ENCODE measurements around the gene VEZF1.
A peak's percentile ranks its signal among the peaks of the same experiment; 100 is the strongest.

The VEZF1 gene

DNA sequence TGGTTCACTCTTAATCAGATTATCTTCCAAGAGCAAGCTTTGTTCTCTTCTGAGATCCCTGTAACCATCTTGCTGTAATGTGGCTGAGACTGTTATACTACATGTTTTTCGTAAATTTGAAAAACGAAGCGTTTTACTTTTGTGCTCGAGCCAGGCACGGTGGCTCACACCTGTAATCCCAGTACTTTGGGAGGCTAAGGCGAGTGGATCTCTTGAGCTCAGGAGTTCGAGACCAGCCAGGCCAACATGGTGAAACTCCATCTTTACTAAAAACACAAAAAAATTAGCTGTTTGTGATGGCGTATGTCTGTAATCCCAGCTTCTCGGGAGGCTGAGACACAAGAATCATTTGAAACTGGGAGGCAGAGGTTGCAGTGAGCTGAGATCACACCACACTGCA lies 40.7 kb downstream of the VEZF1 start:
- no peak for DNase-seq

DNA sequence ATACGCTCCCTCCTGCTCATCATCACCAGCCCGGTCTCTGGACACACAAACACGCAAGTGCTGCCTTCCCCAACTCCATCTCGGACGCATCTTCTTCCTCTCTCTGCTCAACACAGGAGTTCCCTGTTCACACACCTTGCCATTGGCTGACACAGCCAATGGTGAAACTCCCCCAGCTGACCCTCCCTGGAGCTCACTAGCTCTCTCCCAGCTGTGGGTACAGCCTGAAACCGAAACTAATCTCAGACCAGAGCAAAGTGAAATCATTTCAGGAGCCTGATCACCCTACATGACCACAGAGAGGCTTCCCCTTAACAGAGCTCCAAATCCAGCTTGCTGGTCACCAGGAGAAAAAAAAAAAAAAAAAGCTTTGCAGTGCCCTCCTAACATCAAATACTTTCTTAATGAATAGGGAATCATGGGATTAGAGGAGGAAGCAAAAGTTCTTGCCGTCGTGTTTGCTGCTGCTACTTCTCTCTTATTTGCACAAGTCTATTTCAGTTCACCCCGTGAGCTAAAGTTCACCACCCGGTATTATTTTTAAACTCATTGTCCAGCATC lies 41.2 kb downstream of the VEZF1 start:
- no peak for DNase-seq

DNA sequence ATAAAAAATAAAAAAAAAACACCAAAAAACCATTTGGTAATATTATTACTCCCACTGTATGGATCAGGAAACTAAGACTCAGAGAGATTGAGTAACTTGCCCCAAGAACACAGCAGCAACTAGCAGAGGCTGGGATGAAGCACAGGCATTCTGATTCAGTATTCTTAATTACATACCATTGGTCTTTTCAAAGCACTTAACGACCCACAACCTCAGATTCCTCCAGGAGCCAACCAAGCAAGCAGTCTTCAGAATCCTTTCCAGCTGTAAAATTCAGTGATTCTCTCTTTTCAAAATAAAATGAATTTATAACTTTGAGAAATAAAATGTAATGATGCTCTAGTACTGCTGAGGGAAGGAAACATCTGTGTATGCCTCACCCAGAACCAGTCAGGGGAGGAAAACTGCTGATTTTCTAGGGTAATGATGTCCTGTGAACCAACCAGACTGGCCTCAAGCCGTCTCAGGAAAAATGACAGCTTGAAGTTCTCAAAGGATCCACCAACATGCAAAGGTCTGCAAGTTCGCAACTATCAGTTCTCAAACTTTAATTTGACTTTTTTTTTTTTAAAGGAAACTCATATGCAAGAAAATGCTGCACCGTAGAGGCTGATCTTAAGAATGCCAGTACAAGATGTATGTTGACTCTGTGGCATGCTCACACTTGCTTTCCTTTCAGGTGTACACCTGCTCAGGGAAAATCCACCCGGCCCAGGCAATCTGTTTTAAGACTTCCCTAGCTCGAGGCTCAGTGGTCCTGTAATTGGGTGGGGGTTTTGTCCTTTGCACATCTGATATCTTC lies 41.9 kb downstream of the VEZF1 start:
- no peak for DNase-seq

DNA sequence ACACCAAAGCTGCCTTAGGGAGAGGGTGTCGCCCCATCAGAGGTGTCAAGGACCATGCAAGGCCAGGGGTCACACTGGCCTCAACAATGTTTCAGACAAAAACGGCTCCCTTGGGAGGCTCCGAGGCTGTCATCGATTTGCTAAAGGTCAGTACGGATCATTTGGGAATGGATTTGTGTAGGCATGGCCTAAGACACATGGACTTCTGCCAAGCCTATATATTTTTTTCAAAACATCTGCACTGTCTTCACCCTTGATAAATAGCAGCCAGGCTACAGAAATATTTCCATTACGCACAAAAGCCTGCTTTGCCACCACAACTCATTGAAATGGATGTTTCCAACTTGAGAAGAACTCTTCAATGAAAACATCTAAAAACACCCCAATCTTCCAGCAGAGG lies 43.1 kb downstream of the VEZF1 start:
- DNase-seq, result no peak

DNA sequence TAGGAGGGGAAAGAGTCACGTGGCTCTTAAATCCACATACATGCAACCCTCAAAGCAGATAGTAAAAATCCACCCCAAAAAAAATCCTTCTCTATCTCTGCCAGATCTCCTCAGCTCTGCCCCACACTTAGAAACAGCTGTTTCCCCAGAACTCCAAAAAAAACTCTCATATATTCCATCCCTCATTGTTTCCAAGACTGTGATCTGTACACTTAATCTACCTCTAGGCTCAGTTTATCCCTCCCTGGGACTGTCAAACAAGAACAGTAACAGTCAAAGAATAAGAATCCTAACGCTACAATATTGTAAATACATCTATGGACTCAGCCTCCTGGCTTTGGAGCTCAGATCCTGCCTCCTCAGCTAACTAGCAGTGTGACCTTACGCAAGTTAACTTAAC lies 44.4 kb downstream of the VEZF1 start:
- DNase-seq, result no peak

DNA sequence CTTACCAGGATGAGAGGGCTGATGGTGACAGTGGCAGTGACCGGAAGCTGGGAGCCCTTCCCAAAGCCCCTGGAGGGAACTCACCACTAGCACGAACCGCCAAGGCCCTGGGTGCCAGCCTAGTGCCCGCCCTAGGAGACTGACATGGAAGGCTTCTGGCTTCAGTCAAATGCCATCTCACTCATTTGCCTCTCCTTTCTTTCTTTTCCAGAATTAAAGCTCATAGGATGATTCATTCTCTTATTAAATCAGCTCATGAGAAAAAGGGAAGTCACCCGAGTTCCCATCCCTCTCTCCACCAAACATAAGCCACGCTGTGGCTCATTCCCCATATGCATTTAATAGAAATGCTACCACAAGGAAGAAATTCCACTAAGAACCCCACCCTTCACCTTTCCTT lies 44.9 kb downstream of the VEZF1 start:
- DNase-seq, result no peak

DNA sequence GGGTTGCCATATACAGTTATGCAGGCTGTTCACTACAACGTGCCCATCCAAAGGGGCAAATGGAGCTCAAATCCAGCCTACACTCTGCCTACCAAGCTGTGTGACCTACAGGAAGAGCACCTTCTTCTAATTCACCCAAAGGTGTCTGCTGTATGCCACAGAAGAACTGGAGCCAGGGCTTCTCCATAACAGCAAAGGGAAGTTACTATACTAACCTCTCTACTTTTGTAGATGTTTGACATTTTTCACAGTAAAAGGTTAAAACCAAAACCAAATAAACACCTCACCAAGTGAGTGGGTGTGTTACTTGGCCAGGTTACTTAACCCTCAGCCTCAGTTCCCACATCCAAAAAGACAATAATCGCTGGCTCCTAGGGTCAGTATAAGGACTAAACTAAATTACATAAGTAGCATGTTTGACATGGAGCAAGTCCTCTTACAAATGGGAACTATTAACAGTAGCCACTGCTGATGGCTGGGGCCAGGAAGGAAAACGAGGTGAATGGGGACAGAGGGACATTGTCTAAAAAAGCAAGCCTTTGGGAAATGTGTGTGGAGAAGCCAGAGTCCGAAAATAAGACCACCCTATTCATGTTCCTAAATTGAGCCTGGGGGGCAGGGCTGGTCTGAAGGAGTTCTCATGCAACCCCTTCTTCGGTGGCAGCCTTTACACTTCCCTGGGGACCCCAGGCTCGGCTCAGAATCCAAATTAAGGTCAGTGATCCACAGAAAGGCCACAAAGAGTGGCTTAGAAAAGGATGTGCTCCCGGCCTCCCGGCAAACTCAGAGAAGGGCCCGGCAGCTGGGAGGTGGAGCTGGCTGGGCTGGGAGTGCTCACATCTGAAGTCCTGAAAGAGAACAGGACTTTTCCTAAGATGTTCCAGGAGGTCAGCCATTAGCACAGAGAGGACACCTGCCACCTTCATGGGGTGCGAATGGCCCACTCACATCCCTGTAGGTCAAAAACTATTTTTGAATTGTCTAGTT lies 46.4 kb downstream of the VEZF1 start:
- no peak for DNase-seq

DNA sequence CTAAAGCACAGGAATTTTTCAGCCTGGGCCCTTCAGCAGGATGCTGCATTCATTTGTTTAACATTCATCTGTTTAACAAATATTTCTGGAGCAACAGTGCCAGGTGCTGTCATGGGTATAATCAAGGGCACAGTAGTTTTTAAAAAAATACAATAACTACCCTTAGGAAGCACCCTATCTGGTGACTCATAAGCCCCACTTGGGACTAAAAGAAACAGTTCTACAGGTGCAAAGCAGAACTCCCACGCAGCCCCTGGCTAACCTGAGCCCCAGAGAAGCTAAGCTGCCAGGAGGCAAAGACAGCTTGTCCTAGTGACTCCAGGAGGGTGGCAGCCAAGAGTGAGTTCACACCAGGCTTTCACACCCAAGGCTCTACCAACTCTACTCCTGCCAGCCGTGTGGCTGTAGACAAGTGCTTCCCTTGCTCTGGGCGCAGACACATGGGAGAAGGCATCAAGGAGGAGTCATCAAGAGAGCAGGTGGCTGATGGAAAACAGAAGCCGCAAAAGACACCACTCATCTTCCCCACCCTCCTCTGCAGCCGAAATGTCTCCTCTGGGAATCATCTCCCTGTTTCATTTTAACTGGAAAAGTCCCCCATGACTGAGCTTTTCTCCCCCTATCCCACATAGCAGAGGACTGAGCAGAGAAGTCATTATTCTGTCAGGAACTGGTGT lies 47.3 kb downstream of the VEZF1 start:
- no peak for DNase-seq

DNA sequence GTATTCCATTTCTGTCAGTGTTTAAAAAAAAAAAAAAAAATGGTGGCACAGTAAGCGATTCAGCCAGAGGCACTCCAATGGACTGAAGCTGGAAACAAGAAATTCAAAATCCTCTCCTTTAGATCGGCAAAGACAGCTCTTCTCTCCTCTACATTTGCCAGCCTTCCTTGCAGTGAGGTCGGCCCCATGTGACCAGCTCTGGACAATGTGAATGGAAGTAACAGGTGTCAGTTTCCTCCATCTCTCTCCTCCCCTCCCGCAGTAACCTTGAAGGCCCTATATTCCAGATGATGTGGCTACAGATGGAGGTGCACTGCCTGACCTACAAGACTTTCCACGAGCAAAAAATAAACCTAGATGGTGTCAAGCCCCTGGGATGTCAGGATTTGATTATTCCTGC lies 47.8 kb downstream of the VEZF1 start:
- no peak for DNase-seq

DNA sequence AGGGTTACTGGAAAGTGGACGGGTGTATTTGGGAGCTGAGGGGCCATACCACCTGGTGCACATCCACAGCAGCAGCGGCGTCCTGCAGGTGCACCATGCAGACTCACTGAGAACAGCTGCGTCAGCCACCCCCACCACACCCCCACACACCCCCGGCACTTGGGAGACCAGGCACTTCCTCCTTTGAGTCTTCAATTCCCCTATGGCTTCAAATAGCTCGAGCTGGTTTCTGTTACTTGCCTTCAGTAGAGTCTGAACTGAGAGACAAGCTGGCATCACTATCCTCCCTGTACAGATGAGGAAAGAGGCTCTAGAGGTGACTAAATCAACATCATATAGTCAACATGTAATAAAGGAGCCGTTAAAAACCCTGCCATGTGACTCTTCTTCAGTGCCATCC lies 48.3 kb downstream of the VEZF1 start:
- no peak for DNase-seq

DNA sequence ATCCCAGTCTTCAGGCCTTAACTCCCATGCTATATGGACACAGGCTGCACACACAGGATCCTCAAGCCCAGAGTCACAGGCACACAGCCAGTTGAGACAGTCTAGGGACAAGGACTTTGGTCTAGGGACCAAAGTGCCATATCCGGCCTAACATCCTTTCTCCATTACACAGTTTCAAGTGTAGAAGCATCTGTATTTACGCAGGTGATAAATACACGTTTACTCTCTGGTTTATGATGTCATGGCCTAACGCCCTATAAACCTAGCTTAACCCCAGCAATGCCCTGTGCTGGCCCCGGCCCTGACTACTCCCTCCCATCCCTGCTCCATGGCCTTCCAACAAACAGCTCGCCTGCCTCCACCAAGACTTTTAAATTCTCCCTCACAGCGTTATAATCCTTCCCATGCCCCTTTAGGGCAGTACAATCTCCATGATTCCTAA lies 50.0 kb downstream of the VEZF1 start:
- DNase-seq, result no peak

DNA sequence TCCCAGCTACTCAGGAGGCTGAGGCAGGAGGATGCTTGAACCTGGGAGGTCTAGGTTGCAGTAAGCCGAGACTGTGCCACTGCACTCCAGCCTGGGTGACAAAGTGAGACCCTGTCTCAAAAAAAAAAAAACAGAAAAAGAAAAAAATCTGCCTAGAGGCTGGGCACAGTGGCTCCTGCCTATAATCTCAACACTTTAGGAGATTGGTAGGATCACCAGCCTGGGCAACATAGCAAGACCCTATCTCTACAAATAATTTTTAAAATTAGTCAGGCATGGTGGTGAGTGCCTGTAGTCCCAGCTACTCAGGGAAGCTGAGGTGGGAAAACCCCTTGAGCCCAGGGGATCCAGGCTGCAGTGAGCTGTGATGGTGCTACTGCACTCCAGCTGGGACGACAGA lies 50.6 kb downstream of the VEZF1 start:
- DNase-seq, result no peak

DNA sequence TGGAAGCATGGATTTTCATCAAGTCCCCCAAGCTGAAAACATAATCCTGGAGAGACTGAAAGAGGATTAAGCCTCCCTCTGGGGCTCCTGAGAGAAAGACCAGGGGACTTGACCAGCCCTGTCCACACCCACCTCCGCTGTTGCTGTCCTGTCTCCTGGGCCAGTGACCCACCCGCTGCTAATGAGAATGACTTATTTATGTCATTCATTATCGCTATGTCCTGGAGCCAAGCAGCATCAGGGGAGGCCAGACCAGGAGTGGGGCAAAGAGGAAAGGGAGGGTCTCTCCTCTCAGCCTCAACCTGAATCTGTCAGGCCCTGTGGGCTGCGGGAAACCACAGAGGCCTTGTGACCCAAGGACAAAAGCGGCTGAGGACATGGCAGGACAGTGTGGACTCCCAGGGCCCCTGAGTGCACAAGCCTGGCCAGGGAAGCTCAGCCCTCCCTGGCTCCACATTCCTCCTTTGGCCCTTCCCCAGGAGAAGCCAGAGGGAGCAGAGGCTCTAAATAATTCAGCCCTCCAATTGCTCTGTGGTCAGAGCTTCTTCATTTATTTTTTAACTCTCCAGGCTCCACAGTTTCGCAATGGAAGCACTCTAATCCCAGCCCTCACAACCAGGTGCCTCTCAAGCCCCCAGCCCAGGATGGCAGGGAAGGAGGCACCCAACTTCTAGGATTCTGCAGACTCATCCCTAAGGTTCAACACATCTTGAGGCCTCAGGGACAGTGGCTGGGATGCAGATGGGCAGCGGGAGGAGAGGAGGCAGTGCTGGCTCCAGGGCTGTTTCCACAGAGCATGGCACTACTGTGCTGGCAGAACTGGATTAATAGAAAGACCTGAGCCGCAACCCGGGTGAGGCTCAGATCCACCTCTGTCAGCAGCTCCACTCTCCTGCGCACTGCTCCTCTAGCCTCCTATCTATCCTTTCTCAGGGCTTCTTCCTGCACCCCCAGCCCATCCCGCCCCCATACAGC lies 51.9 kb downstream of the VEZF1 start:
- peak; percentile 30 for DNase-seq

DNA sequence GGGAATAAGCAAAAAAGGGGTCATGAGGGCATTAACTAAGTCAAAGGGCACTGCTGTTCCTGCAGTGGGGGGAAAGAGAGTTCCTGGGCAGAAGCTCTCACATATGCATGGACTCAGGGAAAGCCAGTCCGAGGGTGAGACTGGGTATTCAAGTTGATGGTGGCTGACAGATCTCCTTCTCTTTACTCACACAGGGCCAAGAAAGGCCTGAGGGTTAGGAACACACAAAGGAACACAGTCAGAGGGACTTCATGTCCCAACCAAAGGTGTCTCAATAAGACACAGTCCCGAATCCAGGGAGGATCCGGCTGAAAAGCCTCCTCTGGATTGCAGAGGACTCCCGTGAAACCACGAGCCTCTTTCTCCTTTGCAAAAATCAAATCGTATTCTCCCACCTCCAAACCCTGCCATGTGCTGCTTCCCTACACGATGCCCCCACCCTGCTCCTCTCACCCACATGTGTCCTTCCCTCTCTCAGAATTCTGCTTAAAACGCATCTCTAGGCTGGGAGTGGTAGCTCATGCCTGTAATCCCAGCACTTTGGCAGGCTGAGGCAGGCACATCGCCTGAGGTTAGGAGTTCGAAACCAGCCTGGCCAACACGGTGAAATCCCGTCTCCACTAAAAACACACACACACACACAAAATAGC lies 56.4 kb downstream of the VEZF1 start:
- no peak for DNase-seq

DNA sequence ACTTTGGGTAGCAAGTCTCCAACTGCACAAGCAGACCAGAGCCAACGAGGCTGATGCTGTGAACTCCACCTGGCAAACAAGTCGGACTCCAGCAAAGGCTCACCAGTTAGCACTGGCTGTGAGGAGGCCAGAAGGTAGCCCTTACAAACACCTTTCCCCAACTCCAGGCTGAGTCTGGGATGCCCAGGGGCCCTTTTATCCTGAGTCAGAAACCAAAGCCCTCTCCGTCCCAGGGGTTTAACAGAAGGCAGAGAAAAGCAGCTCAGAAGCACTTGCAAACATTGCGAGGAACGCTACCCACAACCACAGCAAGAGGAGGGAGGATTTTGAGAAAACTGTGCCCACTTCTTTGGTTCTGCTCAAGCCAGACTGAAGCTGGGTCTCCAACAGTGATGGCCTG lies 57.8 kb downstream of the VEZF1 start:
- DNase-seq, result no peak

DNA sequence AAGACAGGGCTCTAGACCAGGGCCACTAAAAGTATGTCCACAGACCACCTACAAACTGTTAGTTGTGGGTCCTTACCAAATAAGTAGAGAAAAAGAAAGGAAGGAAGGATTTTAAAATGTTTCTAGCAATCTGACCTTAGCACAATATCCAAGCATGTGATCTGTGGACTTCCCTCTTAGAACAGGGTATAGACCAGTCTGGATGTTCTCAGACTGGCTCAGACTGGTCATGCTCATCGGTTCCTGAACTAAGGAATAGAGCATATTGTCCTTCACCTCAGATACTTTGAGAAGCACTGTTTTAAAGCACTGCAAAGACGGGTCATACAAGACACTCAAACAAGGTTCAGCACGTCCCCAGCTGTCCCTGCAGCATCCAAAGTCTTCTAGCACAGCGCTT lies 58.7 kb downstream of the VEZF1 start:
- DNase-seq, result no peak

DNA sequence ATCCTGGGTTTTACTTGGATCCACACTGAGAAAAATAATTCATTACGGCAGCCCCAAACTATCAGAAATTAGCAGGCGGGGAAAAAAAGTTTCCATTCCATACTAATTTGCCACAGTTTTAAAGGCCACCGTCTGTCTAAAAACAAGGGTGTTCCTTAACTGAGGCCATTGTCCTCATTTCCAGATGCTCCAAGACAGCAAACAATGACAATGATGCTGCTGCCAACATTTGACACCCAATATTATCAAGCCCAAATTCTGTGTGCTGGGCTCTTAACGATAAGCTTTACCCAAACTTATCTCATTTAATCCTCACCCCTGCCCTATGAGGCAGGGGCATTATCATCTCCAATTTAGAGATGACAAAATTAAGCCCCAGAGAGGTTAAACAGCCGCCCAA lies 59.1 kb downstream of the VEZF1 start:
- no peak for DNase-seq

DNA sequence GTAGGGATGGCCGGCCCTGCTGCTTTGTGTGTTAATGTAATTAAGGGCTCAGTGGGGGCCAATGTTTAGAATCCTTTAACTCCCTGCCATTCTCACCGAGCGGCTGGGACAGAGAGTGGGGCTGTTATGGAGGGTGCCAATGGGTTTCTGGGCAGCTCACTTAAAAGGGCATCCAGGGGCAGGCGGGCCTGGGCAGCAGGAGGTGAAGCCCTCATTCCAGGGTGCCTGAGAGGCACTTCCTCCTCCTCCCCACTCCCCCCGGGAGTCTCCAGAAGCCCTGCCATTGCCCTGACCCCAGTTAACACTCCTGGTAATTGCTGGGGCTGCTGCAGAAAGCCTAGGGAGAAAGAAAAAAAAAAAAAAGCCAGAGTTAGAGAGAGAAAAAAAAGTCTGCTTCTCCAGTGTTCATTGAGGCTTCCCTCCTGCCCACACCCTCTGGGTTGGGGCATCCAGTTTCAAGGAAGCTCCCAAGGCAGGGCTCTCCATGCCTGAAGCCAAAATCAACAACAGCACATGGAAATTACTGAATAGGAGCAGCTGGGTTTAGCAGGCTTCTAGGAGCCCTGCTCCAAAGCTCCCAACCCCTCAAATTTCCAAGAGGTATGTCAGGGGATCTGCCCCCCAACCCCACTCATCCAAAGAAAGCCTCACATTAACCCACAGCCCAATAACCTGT lies 60.9 kb downstream of the VEZF1 start:
- DNase-seq, result peak; percentile 23

DNA sequence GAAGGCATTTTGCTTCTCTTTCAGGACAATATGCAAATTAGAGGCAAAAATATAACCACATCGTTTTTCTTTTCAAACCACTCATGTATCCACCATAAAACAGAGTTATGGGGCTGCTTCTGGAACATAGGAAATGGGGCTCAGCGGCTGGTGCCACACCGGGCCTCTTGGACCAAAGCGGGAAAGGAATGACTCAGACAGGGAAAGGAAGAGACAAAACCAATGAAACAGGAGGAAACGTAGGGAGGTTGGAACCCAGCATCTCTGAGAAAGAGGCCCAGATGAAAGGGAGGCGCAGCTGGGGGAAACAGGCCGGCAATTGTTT lies 61.4 kb downstream of the VEZF1 start:
- no peak for DNase-seq

DNA sequence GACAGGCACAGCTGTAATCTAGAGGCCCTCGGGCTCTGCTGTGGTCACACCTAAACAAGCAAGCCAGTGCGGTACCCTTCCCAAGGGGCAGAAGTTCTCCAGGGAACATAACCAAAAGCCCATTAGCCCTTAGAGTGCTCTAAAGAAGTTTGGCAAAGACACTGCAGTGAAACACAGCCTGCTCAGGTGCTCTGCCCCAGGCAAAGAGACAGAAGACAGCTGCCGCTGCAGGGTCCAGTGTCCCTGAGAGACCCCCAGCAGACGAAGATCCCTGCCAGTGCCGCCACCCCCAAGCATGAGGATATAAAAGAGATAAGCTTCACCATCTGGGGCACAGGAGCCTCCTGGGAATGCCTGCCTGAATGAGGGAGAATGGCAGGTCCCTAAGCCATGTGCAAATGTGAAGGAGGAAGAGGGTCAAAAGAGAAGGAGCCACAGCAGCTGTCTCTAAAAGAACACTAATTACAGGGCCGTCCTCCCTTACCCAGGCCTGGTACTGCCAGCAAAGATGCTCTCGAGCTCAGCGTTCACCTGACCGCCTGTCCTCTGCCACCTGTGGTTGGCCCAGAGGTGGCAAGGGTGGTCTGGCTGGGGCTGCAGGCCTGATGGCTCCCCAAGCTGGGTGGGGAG lies 62.6 kb downstream of the VEZF1 start:
- peak; percentile 62 for DNase-seq
